Nephron (organoid): ENCODE data around the gene DLD.

Source experiments
- H3K27ac Mint-ChIP-seq, 3 experiments: 2 replicates each; pipeline ENCODE4 v1.8.0; 2020; ENCODE audit warnings: mixed read lengths in 3 of 3, mild to moderate bottlenecking in 2 of 3, moderate library complexity in 1 of 3
- H3K27me3 Mint-ChIP-seq: 2 replicates; pipeline ENCODE4 v1.8.0; 2021; ENCODE audit warnings: low read depth, mild to moderate bottlenecking, moderate library complexity, mixed read lengths
- H3K36me3 Mint-ChIP-seq: 2 replicates; pipeline ENCODE4 v1.8.0; 2020; ENCODE audit warnings: low read depth, mixed read lengths
- H3K4me1 Mint-ChIP-seq: 2 replicates; pipeline ENCODE4 v1.8.0; 2020; ENCODE audit warnings: mixed read lengths
- H3K4me3 Mint-ChIP-seq, 3 experiments: 2 replicates each; pipeline ENCODE4 v1.8.0; 2020; ENCODE audit warnings: mild to moderate bottlenecking in 3 of 3, mixed read lengths in 3 of 3, moderate library complexity in 2 of 3
- H3K9me3 Mint-ChIP-seq: 2 replicates; pipeline ENCODE4 v1.8.0; 2020; ENCODE audit warnings: mixed read lengths
- CTCF ChIP-seq, 3 experiments: fragments of 200-600 bp; sonication (generic); IDR thresholded peaks; one replicate each; pipeline ENCODE4 v1.5.0; 2021; ENCODE audit warnings: antibody characterized with exemption in 3 of 3; ENCODE audit not compliant: unreplicated experiment in 3 of 3

DLD gene

DNA sequence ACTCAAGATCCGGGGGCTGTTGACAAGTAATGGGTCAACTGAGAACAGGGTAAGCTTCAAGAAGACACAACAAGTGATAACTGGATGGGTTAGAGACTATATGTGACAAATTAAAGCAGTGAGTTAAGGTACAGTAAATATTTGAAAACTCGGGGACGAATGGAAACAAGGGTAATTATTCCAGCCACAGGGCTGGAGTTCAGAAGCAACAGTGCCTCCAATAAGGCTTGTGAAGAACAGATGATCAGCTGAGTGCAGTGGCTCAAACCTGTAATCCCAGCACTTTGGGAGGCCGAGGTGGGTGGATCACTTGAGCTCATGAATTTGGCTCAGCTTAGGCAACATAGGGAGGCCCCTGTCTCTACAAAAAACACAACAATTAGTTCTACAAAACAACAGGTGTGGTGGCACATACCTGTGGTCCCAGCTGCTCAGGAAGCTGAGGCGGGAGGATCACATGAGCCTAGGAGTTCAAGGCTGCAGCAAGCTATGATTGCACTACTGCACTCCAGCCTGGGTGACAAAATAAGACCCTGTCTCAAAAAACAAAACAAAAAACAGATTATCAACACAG lies 20.5 kb upstream of the DLD start:
- no peak overlapping the region for H3K27ac Mint-ChIP-seq
- H3K27me3 Mint-ChIP-seq, result peaks cover 18% of the 10 kb centered on the region
- H3K4me1 Mint-ChIP-seq, result no peaks in the 10 kb centered on the region
- H3K9me3 Mint-ChIP-seq, result no peaks in the 10 kb centered on the region
- H3K36me3 Mint-ChIP-seq, result no peaks in the 10 kb centered on the region
- no peak overlapping the region for H3K4me3 Mint-ChIP-seq
- no peak for TF ChIP-seq CTCF (IDR thresholded peaks at IDR 0.05; ENCODE audit: unreplicated experiment in 3 of 3)

DNA sequence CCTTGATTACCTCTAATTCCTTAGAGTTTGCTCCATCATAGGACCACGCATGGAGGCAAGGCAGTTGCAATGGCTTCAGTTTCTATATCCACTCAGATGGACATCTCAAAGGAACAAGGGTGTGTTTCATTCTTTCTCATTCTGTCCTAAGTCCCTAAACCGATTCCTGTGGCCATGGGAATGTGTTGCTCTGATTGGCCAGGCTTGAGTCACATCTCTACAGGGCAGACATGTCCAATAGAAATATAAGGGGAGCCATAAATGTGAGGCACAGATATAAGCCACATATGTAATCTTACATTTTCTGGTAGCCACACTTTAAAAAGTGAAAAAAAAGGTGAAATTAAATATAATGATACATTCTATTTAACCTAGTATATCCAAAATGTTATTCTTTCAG lies 16.9 kb upstream of the DLD start:
- no peak overlapping the region for H3K27ac Mint-ChIP-seq
- H3K4me3 Mint-ChIP-seq, result no peak overlapping the region
- peaks cover 18% of the 10 kb centered on the region for H3K27me3 Mint-ChIP-seq
- H3K9me3 Mint-ChIP-seq, result no peaks in the 10 kb centered on the region
- no peaks in the 10 kb centered on the region for H3K36me3 Mint-ChIP-seq
- no peaks in the 10 kb centered on the region for H3K4me1 Mint-ChIP-seq
- TF ChIP-seq CTCF (IDR thresholded peaks at IDR 0.05; ENCODE audit: unreplicated experiment in 3 of 3), result no peak

DNA sequence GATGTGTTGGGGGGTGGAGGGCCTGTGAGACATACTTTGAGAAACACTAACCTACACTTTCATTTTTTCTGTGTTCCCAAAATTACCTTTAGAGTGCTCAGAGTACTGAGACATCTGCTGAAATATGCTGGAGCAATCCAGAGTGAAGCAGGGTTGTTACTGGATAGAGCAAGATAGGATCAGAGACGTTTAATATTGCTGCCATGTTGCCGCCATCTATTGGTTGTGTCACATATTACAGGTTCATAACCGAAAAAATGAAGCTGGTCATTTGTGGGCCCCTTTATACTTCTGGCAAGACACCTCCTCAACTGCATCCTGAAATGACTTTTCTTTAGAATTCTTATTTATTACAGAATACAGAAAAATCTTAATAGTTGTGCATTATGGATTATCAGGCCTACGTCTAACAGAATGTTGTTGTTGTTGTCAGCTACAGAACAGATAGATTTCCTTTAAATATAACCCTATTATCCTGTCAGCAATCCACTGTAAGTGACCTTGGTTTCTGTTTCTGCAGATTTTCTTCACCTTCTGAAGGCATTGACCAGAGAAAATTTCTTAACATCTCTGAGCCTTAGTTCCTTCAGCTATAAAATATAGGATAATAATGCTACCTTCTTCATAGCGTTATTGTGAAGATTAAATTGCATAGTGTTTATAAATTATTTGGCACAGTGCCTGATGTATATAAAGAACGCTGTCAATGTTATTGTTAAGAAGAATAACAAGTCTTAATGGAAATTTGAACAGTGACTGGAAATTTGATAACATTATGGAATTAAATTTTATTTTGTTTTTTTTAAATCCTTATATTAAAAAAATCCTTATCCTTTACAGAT lies 16.2 kb upstream of the DLD start:
- H3K27me3 Mint-ChIP-seq, result peaks cover 18% of the 10 kb centered on the region
- TF ChIP-seq CTCF (IDR thresholded peaks at IDR 0.05; ENCODE audit: unreplicated experiment in 3 of 3), result peak; percentile 72 to 84 (median 74)
- no peaks in the 10 kb centered on the region for H3K36me3 Mint-ChIP-seq
- H3K4me1 Mint-ChIP-seq, result no peaks in the 10 kb centered on the region
- no peaks in the 10 kb centered on the region for H3K9me3 Mint-ChIP-seq
- no peak overlapping the region for H3K4me3 Mint-ChIP-seq
- H3K27ac Mint-ChIP-seq, result no peak overlapping the region

- TF ChIP-seq CTCF (IDR thresholded peaks at IDR 0.05; ENCODE audit: unreplicated experiment in 3 of 3), result no peak
- Mint-ChIP-seq H3K9me3 (no peaks in the 10 kb centered on the region), H3K27me3 (peaks cover 18% of the 10 kb centered on the region), H3K4me1 (no peaks in the 10 kb centered on the region), H3K4me3 (no peak overlapping the region), H3K36me3 (no peaks in the 10 kb centered on the region), H3K27ac (no peak overlapping the region)
These were observed 14.1 kb upstream of the DLD start for GRCh38 chr7:107876916-107877315.

- no peak overlapping the region for H3K4me3 Mint-ChIP-seq
- TF ChIP-seq CTCF (IDR thresholded peaks at IDR 0.05; ENCODE audit: unreplicated experiment in 3 of 3), result no peak
- H3K27me3 Mint-ChIP-seq, result peaks cover 19% of the 10 kb centered on the region
- no peaks in the 10 kb centered on the region for H3K36me3 Mint-ChIP-seq
- no peak overlapping the region for H3K27ac Mint-ChIP-seq
- H3K4me1 Mint-ChIP-seq, result no peaks in the 10 kb centered on the region
- no peaks in the 10 kb centered on the region for H3K9me3 Mint-ChIP-seq
These were observed 13.1 kb upstream of the DLD start for GRCh38 chr7:107877731-107878382.
